ENCODE data around the gene ACVRL1. TPM values are rescaled to one million over a fixed set of nuclear protein-coding genes. Genes with fewer than 3 reads are reported as not detected.

ACVRL1 gene
- total and polyA plus RNA-seq, 9 of the 15 experiments (the other 6 are each of a cell fraction or from before 2014, with no cell fraction given), result 0.07 to 1.4 (median 0.30) TPM

DNA sequence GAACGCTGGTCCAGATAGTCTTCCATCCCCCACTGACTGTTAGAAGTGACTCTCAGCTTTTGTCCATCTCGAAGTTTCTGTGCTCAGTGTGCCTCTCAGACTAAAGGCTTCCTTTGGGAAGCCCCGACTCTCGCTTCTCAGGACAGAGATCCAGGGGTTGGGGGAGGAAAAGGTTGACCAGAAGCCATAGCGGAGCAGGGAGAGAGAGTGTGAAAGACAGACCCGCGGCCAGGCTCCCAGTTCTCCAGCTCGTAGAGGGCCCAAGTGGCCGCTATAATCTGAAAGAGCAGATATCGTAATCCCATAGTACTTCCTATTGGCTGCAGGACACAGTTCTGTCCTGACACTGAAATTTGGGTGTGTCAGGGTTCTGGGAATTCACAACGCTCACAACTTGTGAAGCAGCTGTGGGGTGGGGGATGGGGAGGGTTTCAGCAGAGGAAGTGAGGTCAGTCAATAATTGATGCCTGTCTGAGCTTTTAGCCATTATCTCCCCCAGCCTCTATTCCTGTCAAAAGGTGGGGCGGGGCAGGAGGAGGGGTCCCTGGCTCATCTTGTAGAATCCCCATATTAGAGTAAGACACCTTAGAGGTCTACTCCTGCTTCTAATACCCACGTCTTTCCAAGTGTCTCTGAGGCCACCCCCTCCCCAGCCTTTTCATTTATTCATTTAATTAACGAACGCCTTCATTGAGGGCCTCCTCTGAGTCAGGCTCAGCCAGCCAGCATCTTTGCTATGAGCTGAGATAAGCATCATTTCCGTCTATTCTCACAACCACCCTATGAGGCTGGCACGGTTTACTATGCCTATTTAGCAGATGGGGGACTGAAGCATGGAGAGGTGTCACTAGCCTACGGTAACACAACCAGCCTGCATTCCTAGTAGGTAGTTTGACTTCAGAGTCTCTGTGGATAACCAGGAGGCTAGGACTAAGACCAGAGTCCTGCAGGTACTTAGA is 1.6 kb upstream of the ACVRL1 start (continued):
- TF ChIP-seq, protein P1, sequence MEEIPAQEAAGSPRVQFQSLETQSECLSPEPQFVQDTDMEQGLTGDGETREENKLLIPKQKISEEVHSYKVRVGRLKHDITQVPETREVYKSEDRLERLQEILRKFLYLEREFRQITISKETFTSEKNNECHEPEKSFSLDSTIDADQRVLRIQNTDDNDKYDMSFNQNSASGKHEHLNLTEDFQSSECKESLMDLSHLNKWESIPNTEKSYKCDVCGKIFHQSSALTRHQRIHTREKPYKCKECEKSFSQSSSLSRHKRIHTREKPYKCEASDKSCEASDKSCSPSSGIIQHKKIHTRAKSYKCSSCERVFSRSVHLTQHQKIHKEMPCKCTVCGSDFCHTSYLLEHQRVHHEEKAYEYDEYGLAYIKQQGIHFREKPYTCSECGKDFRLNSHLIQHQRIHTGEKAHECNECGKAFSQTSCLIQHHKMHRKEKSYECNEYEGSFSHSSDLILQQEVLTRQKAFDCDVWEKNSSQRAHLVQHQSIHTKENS (CRISPR knock-in tag; IDR thresholded peaks at IDR 0.05), result no peak
- no peak for TF ChIP-seq HDGF (IDR thresholded peaks at IDR 0.05)
- TF ChIP-seq, protein P2, sequence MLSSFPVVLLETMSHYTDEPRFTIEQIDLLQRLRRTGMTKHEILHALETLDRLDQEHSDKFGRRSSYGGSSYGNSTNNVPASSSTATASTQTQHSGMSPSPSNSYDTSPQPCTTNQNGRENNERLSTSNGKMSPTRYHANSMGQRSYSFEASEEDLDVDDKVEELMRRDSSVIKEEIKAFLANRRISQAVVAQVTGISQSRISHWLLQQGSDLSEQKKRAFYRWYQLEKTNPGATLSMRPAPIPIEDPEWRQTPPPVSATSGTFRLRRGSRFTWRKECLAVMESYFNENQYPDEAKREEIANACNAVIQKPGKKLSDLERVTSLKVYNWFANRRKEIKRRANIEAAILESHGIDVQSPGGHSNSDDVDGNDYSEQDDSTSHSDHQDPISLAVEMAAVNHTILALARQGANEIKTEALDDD (IDR thresholded peaks at IDR 0.05), result no peak; the same call in 1 of the 2 replicates
- no peak for TF ChIP-seq NUFIP1 (IDR thresholded peaks at IDR 0.05; ENCODE audit: partially characterized antibody)
- TF ChIP-seq, protein P3, sequence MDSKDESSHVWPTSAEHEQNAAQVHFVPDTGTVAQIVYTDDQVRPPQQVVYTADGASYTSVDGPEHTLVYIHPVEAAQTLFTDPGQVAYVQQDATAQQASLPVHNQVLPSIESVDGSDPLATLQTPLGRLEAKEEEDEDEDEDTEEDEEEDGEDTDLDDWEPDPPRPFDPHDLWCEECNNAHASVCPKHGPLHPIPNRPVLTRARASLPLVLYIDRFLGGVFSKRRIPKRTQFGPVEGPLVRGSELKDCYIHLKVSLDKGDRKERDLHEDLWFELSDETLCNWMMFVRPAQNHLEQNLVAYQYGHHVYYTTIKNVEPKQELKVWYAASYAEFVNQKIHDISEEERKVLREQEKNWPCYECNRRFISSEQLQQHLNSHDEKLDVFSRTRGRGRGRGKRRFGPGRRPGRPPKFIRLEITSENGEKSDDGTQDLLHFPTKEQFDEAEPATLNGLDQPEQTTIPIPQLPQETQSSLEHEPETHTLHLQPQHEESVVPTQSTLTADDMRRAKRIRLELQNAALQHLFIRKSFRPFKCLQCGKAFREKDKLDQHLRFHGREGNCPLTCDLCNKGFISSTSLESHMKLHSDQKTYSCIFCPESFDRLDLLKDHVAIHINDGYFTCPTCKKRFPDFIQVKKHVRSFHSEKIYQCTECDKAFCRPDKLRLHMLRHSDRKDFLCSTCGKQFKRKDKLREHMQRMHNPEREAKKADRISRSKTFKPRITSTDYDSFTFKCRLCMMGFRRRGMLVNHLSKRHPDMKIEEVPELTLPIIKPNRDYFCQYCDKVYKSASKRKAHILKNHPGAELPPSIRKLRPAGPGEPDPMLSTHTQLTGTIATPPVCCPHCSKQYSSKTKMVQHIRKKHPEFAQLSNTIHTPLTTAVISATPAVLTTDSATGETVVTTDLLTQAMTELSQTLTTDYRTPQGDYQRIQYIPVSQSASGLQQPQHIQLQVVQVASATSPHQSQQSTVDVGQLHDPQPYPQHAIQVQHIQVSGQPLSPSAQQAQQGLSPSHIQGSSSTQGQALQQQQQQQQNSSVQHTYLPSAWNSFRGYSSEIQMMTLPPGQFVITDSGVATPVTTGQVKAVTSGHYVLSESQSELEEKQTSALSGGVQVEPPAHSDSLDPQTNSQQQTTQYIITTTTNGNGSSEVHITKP (IDR thresholded peaks at IDR 0.05; ENCODE audit: partially characterized antibody), result peak; percentile 9
- TF ChIP-seq, protein P4, sequence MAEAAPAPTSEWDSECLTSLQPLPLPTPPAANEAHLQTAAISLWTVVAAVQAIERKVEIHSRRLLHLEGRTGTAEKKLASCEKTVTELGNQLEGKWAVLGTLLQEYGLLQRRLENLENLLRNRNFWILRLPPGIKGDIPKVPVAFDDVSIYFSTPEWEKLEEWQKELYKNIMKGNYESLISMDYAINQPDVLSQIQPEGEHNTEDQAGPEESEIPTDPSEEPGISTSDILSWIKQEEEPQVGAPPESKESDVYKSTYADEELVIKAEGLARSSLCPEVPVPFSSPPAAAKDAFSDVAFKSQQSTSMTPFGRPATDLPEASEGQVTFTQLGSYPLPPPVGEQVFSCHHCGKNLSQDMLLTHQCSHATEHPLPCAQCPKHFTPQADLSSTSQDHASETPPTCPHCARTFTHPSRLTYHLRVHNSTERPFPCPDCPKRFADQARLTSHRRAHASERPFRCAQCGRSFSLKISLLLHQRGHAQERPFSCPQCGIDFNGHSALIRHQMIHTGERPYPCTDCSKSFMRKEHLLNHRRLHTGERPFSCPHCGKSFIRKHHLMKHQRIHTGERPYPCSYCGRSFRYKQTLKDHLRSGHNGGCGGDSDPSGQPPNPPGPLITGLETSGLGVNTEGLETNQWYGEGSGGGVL (CRISPR knock-in tag; IDR thresholded peaks at IDR 0.05), result no peak
- TF ChIP-seq WHSC1 (IDR thresholded peaks at IDR 0.05; ENCODE audit: low read length), result no peak
- TF ChIP-seq, protein P5, sequence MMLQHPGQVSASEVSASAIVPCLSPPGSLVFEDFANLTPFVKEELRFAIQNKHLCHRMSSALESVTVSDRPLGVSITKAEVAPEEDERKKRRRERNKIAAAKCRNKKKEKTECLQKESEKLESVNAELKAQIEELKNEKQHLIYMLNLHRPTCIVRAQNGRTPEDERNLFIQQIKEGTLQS (IDR thresholded peaks at IDR 0.05), result peak; percentile 76
- TF ChIP-seq, protein P5 (CRISPR knock-in tag; conservative IDR thresholded peaks at IDR 0.05), result no peak
- TF ChIP-seq ZNF184 (CRISPR knock-in tag; IDR thresholded peaks at IDR 0.05), result no peak
- TF ChIP-seq, protein P6, sequence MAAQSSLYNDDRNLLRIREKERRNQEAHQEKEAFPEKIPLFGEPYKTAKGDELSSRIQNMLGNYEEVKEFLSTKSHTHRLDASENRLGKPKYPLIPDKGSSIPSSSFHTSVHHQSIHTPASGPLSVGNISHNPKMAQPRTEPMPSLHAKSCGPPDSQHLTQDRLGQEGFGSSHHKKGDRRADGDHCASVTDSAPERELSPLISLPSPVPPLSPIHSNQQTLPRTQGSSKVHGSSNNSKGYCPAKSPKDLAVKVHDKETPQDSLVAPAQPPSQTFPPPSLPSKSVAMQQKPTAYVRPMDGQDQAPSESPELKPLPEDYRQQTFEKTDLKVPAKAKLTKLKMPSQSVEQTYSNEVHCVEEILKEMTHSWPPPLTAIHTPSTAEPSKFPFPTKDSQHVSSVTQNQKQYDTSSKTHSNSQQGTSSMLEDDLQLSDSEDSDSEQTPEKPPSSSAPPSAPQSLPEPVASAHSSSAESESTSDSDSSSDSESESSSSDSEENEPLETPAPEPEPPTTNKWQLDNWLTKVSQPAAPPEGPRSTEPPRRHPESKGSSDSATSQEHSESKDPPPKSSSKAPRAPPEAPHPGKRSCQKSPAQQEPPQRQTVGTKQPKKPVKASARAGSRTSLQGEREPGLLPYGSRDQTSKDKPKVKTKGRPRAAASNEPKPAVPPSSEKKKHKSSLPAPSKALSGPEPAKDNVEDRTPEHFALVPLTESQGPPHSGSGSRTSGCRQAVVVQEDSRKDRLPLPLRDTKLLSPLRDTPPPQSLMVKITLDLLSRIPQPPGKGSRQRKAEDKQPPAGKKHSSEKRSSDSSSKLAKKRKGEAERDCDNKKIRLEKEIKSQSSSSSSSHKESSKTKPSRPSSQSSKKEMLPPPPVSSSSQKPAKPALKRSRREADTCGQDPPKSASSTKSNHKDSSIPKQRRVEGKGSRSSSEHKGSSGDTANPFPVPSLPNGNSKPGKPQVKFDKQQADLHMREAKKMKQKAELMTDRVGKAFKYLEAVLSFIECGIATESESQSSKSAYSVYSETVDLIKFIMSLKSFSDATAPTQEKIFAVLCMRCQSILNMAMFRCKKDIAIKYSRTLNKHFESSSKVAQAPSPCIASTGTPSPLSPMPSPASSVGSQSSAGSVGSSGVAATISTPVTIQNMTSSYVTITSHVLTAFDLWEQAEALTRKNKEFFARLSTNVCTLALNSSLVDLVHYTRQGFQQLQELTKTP (IDR thresholded peaks at IDR 0.05; ENCODE audit: low read depth in 1 of 2, partially characterized antibody in 2 of 2), result peak in 1 of 2 experiments; percentile 54
- 0 out of 2 replicates have a peak, but pooled peaks have one; percentile 60 for TF ChIP-seq NBN (IDR thresholded peaks at IDR 0.05; ENCODE audit: low read depth)
